Measurements from ENCODE around the gene FARS2.
"Not testable (repeated sequence)": the region's sequence is repeated elsewhere in the genome, so short reads cannot be mapped to it uniquely, and the experiment has no call there.

The FARS2 gene

DNA sequence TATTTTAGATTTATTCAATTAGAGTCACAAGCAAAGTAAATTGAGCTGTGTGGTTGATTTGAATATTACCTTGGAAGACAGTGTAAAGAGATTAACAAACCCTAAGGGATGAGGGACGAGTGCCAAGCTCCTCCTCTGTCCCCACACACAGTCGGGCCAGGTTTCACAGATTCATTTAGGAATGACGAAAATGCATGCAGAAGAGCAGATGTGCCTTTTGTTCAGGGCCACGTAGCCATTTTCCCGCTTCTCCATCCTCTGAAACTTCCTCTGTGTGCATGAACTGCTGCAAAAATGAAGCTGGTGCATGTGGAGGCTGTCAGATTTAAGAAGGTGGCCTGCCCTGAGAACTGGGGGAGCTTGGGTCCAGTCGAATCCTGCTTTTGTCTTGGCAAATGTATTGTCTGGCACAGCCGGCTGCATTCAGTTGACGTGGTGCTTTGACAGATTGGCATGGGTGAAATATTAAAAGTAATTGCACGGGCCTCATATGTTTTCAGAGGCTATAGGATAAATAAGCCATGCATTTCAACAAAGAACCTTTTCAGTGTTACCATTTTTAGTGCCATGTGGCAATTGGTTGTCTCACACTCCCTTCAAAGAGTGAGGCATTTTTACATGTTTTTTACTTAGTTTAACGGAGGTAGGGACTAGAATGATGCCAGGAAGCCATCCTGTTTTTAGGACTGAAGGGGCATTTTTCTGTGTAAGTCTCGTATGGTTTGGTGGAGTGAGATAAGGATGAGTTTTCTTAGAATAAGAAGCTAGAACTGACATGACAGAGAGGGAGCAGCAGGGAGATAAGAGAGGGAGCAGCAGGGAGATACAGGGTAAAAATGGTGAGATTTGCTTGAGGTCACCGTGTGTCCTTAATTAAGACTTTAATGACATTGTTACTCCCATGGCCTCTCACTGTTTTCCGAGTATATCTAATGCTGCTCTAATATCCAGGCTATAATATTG, 384.3 kb downstream of the FARS2 start:
- no peak overlapping the region for H3K4me3 ChIP-seq (ENCODE audit: low read depth, low read length)
- TF ChIP-seq CTCF (IDR thresholded peaks at IDR 0.05; ENCODE audit: low read depth, low read length) = no peak

- no peak overlapping the region for H3K4me3 ChIP-seq (ENCODE audit: low read depth, low read length)
- TF ChIP-seq CTCF (IDR thresholded peaks at IDR 0.05; ENCODE audit: low read depth, low read length) = no peak
Measured at GRCh38 chr6:5652406-5653137, 391.3 kb downstream of the FARS2 start.

DNA sequence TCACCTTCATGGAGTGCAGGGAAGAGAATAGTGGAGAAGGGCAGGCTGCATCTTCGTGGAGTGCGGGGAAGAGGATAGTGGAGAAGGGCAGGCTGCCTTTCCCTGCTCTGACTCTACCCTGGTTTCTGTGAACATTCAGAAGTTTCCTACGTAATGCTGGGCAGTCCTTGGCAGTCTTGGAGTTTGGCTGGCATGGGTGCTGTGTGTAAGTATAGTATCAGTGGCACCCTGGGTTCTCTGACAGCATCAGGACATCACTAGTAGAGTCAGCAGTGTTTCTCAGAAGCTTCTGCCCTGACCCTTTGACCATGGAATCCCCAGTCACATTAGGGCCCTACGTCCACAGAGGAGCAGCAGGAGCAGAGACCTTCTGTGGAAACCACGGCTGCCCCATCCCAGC, 392.5 kb downstream of the FARS2 start:
- TF ChIP-seq CTCF (IDR thresholded peaks at IDR 0.05; ENCODE audit: low read depth, low read length) = no peak
- no peak overlapping the region for H3K4me3 ChIP-seq (ENCODE audit: low read depth, low read length)

DNA sequence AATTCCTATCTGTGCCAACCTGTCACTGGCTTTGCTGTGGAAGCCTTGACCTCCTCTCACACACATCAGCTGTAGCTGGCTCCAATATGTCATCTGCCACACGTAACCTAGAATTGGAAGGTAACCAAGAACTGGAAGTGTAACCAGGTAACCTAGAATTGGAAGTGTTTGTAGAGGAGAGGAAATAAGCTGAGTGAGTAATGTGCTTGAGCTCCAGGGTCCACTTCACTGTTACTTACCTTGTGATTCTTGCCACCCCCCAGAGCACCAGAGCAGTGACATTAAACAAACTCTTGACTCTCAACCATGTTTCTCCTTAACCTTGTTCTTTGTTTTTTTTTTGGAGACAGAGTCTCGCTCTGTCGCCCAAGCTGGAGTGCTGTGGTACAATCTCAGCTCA, 394.9 kb downstream of the FARS2 start:
- no peak overlapping the region for H3K4me3 ChIP-seq (ENCODE audit: low read depth, low read length)
- TF ChIP-seq CTCF (IDR thresholded peaks at IDR 0.05; ENCODE audit: low read depth, low read length) = no peak

DNA sequence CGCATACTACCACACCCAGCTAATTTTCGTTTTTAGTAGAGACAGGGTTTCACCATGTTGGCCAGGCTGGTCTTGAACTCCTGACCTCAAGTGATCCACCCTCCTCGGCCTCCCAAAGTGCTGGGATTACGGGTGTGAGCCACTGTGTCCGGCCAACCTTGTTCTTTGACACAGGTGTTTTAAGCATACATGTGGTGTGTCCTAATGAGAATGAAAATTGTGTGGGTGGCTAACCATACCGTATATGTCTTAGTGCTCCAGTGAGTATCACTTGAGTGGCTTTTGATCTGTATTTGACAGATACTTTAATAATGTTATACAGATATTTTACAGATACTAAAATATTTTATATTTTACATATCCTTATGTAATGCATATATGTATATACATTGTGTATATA, 395.4 kb downstream of the FARS2 start:
- H3K4me3 ChIP-seq (ENCODE audit: low read depth, low read length) = not testable (repeated sequence)

DNA sequence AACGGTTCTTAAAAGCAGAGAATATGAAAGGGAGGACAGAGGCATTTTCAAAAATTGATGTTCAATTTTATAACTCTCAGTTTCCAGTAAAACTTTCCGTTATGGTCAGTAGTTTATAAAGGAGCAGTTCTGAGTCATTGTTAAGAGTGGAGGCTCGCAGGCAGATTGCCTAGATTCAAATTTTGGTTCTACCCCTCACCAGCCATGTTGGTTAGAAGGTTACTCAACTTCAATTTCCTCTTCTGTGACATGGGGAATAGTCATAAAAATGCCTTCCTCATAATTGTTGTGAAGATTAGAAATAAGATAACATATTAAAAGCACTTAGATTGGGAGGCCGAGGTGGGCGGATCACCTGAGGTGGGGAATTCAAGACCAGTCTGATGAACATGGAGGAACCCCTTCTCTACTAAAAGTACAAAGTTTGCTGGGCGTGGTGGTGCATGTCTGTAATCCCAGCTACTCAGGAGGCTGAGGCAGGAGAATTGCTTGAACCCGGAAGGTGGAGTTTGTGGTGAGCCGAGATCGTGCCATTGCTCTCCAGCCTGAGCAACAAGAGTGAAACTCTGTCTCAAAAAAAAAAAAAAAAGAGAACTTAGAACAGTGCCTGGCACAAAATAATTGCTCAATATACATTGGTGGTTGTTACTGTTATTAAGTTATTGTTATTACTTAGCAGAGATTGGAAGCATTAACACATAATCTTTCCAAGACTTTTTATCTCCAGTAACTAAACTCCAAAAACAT, 396.5 kb downstream of the FARS2 start:
- no peak overlapping the region for H3K4me3 ChIP-seq (ENCODE audit: low read depth, low read length)
- no peak for TF ChIP-seq CTCF (IDR thresholded peaks at IDR 0.05; ENCODE audit: low read depth, low read length)

DNA sequence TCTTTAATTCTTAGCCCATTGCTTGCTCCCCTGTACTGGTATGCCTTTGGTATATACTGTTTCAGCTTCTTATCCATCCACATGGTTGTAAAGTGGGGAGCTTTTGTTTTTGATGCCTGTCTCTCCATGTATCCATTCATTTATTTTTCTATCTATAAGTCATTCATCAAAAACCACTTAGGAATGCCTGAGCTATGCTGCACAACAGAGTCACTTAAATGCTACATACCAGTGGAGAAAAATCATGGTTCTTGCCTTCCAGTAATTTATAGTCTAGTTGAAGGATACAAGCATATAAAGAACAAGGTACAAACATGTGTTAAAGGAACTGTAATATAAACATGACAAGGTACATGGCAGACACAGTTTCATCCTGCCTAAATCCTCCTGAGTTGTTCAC, 398.2 kb downstream of the FARS2 start:
- no peak for TF ChIP-seq CTCF (IDR thresholded peaks at IDR 0.05; ENCODE audit: low read depth, low read length)

More for the DNA sequence above, 398.2 kb downstream of the FARS2 start:
- H3K4me3 ChIP-seq (ENCODE audit: low read depth, low read length) = no peak overlapping the region

Measured in WI38 (cell line).